CD8-positive, alpha-beta memory T cell (primary cell): Measurements from ENCODE around the gene EXT2. TPM values are rescaled to one million over a fixed set of nuclear protein-coding genes. Genes with fewer than 3 reads are reported as not detected.

Experiments
- CTCF ChIA-PET: fragments of 350-600 bp; sonication (Branson Sonifier 250); formaldehyde crosslinking; loops from one replicate; lab custom pipeline; 2021; ENCODE audit warnings: antibody characterized with exemption; lab: Charles Lee
- POLR2A ChIA-PET: fragments of 350-600 bp; sonication (Branson Sonifier 250); formaldehyde crosslinking; loops from one replicate; lab custom pipeline; 2021; ENCODE audit warnings: antibody characterized with exemption; lab: Charles Lee
- DNase-seq, 5 donors: peaks; one replicate each; pipeline versions ENCODE4 v3.0.0 to v3.0.0-alpha.2; 2020 to 2022; ENCODE audit warnings: mixed read lengths in 1 of 5
- H3K27ac ChIP-seq: one replicate; pipeline ENCODE4 v1.7.0; 2013; ENCODE audit warnings: low read depth, mild to moderate bottlenecking, low read length, moderate library complexity
- H3K27me3 ChIP-seq: 2 replicates; pipeline ENCODE4 v1.7.0; 2013; ENCODE audit warnings: low read length, mild to moderate bottlenecking; ENCODE audit not compliant: insufficient read depth, poor library complexity, severe bottlenecking
- H3K36me3 ChIP-seq: 2 replicates; pipeline ENCODE4 v1.7.0; 2013; ENCODE audit warnings: mild to moderate bottlenecking, low read length, moderate library complexity; ENCODE audit not compliant: insufficient read depth
- H3K4me1 ChIP-seq: 2 replicates; pipeline ENCODE4 v1.7.0; 2013; ENCODE audit warnings: mild to moderate bottlenecking, low read length, moderate library complexity; ENCODE audit not compliant: insufficient read depth
- H3K4me3 ChIP-seq: 2 replicates; pipeline ENCODE4 v1.7.0; 2013; ENCODE audit warnings: mild to moderate bottlenecking, low read length
- H3K9me3 ChIP-seq: 2 replicates; pipeline ENCODE4 v1.7.0; 2013; ENCODE audit warnings: mild to moderate bottlenecking, low read length
- H3K27ac Mint-ChIP-seq, 8 donors: one replicate each; pipeline ENCODE4 v1.8.0; 2020 to 2021; ENCODE audit warnings: mixed read lengths in 8 of 8, mild to moderate bottlenecking in 6 of 8, inconsistent platforms in 3 of 8, moderate library complexity in 3 of 8
- H3K27me3 Mint-ChIP-seq, 2 donors: one replicate each; pipeline ENCODE4 v1.8.0; 2020 to 2021; ENCODE audit warnings: mixed read lengths in 2 of 2, mild to moderate bottlenecking in 1 of 2, moderate library complexity in 1 of 2
- H3K36me3 Mint-ChIP-seq, 3 donors: one replicate each; pipeline ENCODE4 v1.8.0; 2020 to 2021; ENCODE audit warnings: mixed read lengths in 3 of 3, inconsistent platforms in 1 of 3, mild to moderate bottlenecking in 1 of 3
- H3K4me1 Mint-ChIP-seq, 3 donors: one replicate each; pipeline ENCODE4 v1.8.0; 2020 to 2021; ENCODE audit warnings: mixed read lengths in 3 of 3, inconsistent platforms in 1 of 3, mild to moderate bottlenecking in 1 of 3
- H3K4me3 Mint-ChIP-seq, 7 donors: one replicate each; pipeline ENCODE4 v1.8.0; 2020 to 2021; ENCODE audit warnings: mixed read lengths in 7 of 7, mild to moderate bottlenecking in 6 of 7, moderate library complexity in 4 of 7, inconsistent platforms in 2 of 7
- H3K9me3 Mint-ChIP-seq, 5 donors: one replicate each; pipeline ENCODE4 v1.8.0; 2020 to 2022; ENCODE audit warnings: mixed read lengths in 5 of 5, mild to moderate bottlenecking in 3 of 5, moderate library complexity in 2 of 5, inconsistent platforms in 1 of 5
- polyA plus RNA-seq: library from polyadenylated mRNA; unstranded; fragments of 300-500 nt; fragmentation: Illumina TruSeq; gene quantifications from one replicate; pipeline ENCODE4 v1.2.3, GENCODE V29; 2021
- total RNA-seq, 2 experiments: library from RNA; stranded (reverse); gene quantifications; one replicate each; pipeline ENCODE4 v1.2.3, GENCODE V29; 2021

Gene EXT2
- total and polyA plus RNA-seq, 3 experiments from 2014 or later = 37.4 to 46.6 (median 38.5) TPM

- CTCF ChIA-PET = no interaction called here
- POLR2A ChIA-PET = no interaction called here
Observed at GRCh38 chr11:44143987-44144909, 48.8 kb downstream of the EXT2 start.

GRCh38 chr11:44145011-44145775 lies 49.7 kb downstream of the EXT2 start:
- H3K27me3 ChIP-seq = no peaks in the 10 kb centered on the region
- Mint-ChIP-seq H3K27ac (no peak overlapping the region), H3K4me1 (no peaks in the 10 kb centered on the region), H3K27me3 (no peaks in the 10 kb centered on the region), H3K9me3 (no peaks in the 10 kb centered on the region), H3K36me3 (peaks cover 26 to 78% (median 41%) of the 10 kb centered on the region in 3 donors), H3K4me3 (no peak overlapping the region)
- no peak overlapping the region for H3K4me3 ChIP-seq
- no peak overlapping the region for H3K27ac ChIP-seq
- no peak for DNase-seq
- ChIA-PET CTCF (interaction anchor here (0.6 kb wide), 1 partner anchor 43 kb away, joined by 3 read pairs; no protein-coding TSS in a partner anchor), POLR2A (no interaction called here)
- H3K36me3 ChIP-seq = peaks cover 12% of the 10 kb centered on the region
- H3K4me1 ChIP-seq = no peaks in the 10 kb centered on the region
- H3K9me3 ChIP-seq = no peaks in the 10 kb centered on the region

More at GRCh38 chr11:44143987-44144909, 48.8 kb downstream of the EXT2 start:
- no peak overlapping the region for H3K4me3 ChIP-seq
- H3K27me3 Mint-ChIP-seq = no peaks in the 10 kb centered on the region
- no peak overlapping the region for H3K27ac ChIP-seq
- H3K4me3 Mint-ChIP-seq = no peak overlapping the region
- H3K27me3 ChIP-seq = no peaks in the 10 kb centered on the region
- no peaks in the 10 kb centered on the region for H3K9me3 Mint-ChIP-seq
- H3K36me3 ChIP-seq = peaks cover 12% of the 10 kb centered on the region
- H3K36me3 Mint-ChIP-seq = peaks cover 17 to 78% (median 33%) of the 10 kb centered on the region in 3 donors
- peak overlapping the region in 1 of 8 donors; percentile 50 for H3K27ac Mint-ChIP-seq
- no peaks in the 10 kb centered on the region for H3K9me3 ChIP-seq
- no peak for DNase-seq
- H3K4me1 Mint-ChIP-seq = no peaks in the 10 kb centered on the region
- no peaks in the 10 kb centered on the region for H3K4me1 ChIP-seq

- H3K4me1 ChIP-seq = no peaks in the 10 kb centered on the region
- no peak overlapping the region for H3K27ac Mint-ChIP-seq
- ChIA-PET POLR2A (no interaction called here), CTCF (no interaction called here)
- H3K9me3 ChIP-seq = no peaks in the 10 kb centered on the region
- no peaks in the 10 kb centered on the region for H3K4me1 Mint-ChIP-seq
- H3K27me3 Mint-ChIP-seq = no peaks in the 10 kb centered on the region
- no peak overlapping the region for H3K4me3 ChIP-seq
- H3K36me3 Mint-ChIP-seq = peaks cover 42 to 81% (median 57%) of the 10 kb centered on the region in 3 donors
- H3K4me3 Mint-ChIP-seq = no peak overlapping the region
- H3K9me3 Mint-ChIP-seq = peaks cover 0 to 3% (median 2%) of the 10 kb centered on the region in 5 donors
- H3K27me3 ChIP-seq = no peaks in the 10 kb centered on the region
- H3K27ac ChIP-seq = no peak overlapping the region
- no peak for DNase-seq
- H3K36me3 ChIP-seq = no peaks in the 10 kb centered on the region
Observed at GRCh38 chr11:44146931-44147330, 51.5 kb downstream of the EXT2 start.

GRCh38 chr11:44147751-44148150 lies 52.3 kb downstream of the EXT2 start:
- no peak overlapping the region for H3K4me3 Mint-ChIP-seq
- H3K27me3 Mint-ChIP-seq = no peaks in the 10 kb centered on the region
- H3K27ac Mint-ChIP-seq = no peak overlapping the region
- Histone ChIP-seq H3K27me3 (no peaks in the 10 kb centered on the region), H3K27ac (no peak overlapping the region), H3K4me3 (no peak overlapping the region), H3K9me3 (no peaks in the 10 kb centered on the region), H3K4me1 (no peaks in the 10 kb centered on the region), H3K36me3 (no peaks in the 10 kb centered on the region)
- CTCF ChIA-PET = no interaction called here
- H3K4me1 Mint-ChIP-seq = peaks cover 0 to 2% (median 0%) of the 10 kb centered on the region in 3 donors
- DNase-seq = no peak
- POLR2A ChIA-PET = no interaction called here
- peaks cover 0 to 4% (median 2%) of the 10 kb centered on the region in 5 donors for H3K9me3 Mint-ChIP-seq
- H3K36me3 Mint-ChIP-seq = peaks cover 48 to 83% (median 61%) of the 10 kb centered on the region in 3 donors

- Histone ChIP-seq H3K9me3 (no peaks in the 10 kb centered on the region), H3K27me3 (no peaks in the 10 kb centered on the region), H3K4me3 (no peak overlapping the region), H3K27ac (no peak overlapping the region), H3K36me3 (no peaks in the 10 kb centered on the region), H3K4me1 (no peaks in the 10 kb centered on the region)
- H3K4me3 Mint-ChIP-seq = no peak overlapping the region
- peaks cover 0 to 4% (median 0%) of the 10 kb centered on the region in 3 donors for H3K4me1 Mint-ChIP-seq
- ChIA-PET CTCF (interaction anchor here (1.0 kb wide), 1 partner anchor 55 kb away, joined by 3 read pairs; no protein-coding TSS in a partner anchor), POLR2A (no interaction called here)
- H3K9me3 Mint-ChIP-seq = peaks cover 0 to 9% (median 2%) of the 10 kb centered on the region in 5 donors
- peaks cover 55 to 78% (median 58%) of the 10 kb centered on the region in 3 donors for H3K36me3 Mint-ChIP-seq
- no peak for DNase-seq
- no peak overlapping the region for H3K27ac Mint-ChIP-seq
- H3K27me3 Mint-ChIP-seq = no peaks in the 10 kb centered on the region
Observed at GRCh38 chr11:44149651-44150050, 54.2 kb downstream of the EXT2 start.

- Histone ChIP-seq H3K36me3 (no peaks in the 10 kb centered on the region), H3K9me3 (no peaks in the 10 kb centered on the region), H3K27me3 (no peaks in the 10 kb centered on the region), H3K4me3 (no peak overlapping the region), H3K4me1 (no peaks in the 10 kb centered on the region), H3K27ac (no peak overlapping the region)
- Mint-ChIP-seq H3K9me3 (peaks cover 0 to 9% (median 2%) of the 10 kb centered on the region in 5 donors), H3K27ac (no peak overlapping the region), H3K36me3 (peaks cover 51 to 77% (median 58%) of the 10 kb centered on the region in 3 donors), H3K4me3 (no peak overlapping the region), H3K27me3 (no peaks in the 10 kb centered on the region), H3K4me1 (peaks cover 0 to 8% (median 1%) of the 10 kb centered on the region in 3 donors)
- no peak for DNase-seq
- CTCF ChIA-PET = no interaction called here
- POLR2A ChIA-PET = no interaction called here
Observed at GRCh38 chr11:44150401-44150800, 54.9 kb downstream of the EXT2 start.

GRCh38 chr11:44157019-44157418 lies 61.5 kb downstream of the EXT2 start:
- Histone ChIP-seq H3K36me3 (no peaks in the 10 kb centered on the region), H3K4me1 (no peaks in the 10 kb centered on the region), H3K4me3 (no peak overlapping the region), H3K27ac (no peak overlapping the region), H3K9me3 (no peaks in the 10 kb centered on the region), H3K27me3 (no peaks in the 10 kb centered on the region)
- Mint-ChIP-seq H3K4me3 (no peak overlapping the region), H3K27ac (no peak overlapping the region), H3K9me3 (peaks cover 0 to 5% (median 0%) of the 10 kb centered on the region in 5 donors), H3K4me1 (peaks cover 11 to 25% (median 22%) of the 10 kb centered on the region in 3 donors), H3K27me3 (no peaks in the 10 kb centered on the region), H3K36me3 (peaks cover 24 to 52% (median 37%) of the 10 kb centered on the region in 3 donors)
- POLR2A ChIA-PET = no interaction called here
- CTCF ChIA-PET = no interaction called here
- DNase-seq = no peak
